ENCODE measurements around the gene TREML2.

The TREML2 gene

GRCh38 chr6:41177695-41178094, 23.3 kb downstream of the TREML2 start:
- Histone ChIP-seq H3K4me3 (ENCODE audit: control insufficient read depth in 1 of 7, extremely low read depth in 1 of 7, insufficient read depth in 4 of 7, low read depth in 2 of 7, low read length in 6 of 7) (no peak overlapping the region), H3K36me3 (ENCODE audit: control insufficient read depth in 4 of 4, insufficient read depth in 4 of 4, low read length in 3 of 4) (no peaks in the 10 kb centered on the region), H3K9me3 (ENCODE audit: control extremely low read depth in 1 of 5, control insufficient read depth in 4 of 5, insufficient read depth in 2 of 5, low read depth in 1 of 5, low read length in 4 of 5) (no peaks in the 10 kb centered on the region), H3K27me3 (replicated peaks in 2 of 5; ENCODE audit: control insufficient read depth in 4 of 5, insufficient read depth in 5 of 5, low read length in 4 of 5) (peaks cover 0 to 2% (median 0%) of the 10 kb centered on the region in 5 experiments), H3K4me1 (ENCODE audit: control extremely low read depth in 1 of 4, control insufficient read depth in 4 of 4, insufficient read depth in 4 of 4, low read length in 3 of 4) (peaks cover 0 to 8% (median 6%) of the 10 kb centered on the region in 4 experiments), H3K27ac (ENCODE audit: insufficient read depth in 1 of 2, low read depth in 1 of 2, low read length in 2 of 2, poor library complexity in 1 of 2, severe bottlenecking in 2 of 2) (no peak overlapping the region)
- ChIA-PET CTCF (no interaction called here), POLR2A (no interaction called here)
- no CpG with 5 or more reads among the region's 2 CpGs for WGBS (ENCODE audit: insufficient coverage)
- no peak for DNase-seq

- Histone ChIP-seq H3K27ac (ENCODE audit: insufficient read depth in 1 of 2, low read depth in 1 of 2, low read length in 2 of 2, poor library complexity in 1 of 2, severe bottlenecking in 2 of 2) (no peak overlapping the region), H3K4me3 (ENCODE audit: control insufficient read depth in 1 of 7, extremely low read depth in 1 of 7, insufficient read depth in 4 of 7, low read depth in 2 of 7, low read length in 6 of 7) (no peak overlapping the region), H3K27me3 (replicated peaks in 2 of 5; ENCODE audit: control insufficient read depth in 4 of 5, insufficient read depth in 5 of 5, low read length in 4 of 5) (peaks cover 0 to 2% (median 0%) of the 10 kb centered on the region in 5 experiments), H3K4me1 (ENCODE audit: control extremely low read depth in 1 of 4, control insufficient read depth in 4 of 4, insufficient read depth in 4 of 4, low read length in 3 of 4) (peaks cover 0 to 6% (median 3%) of the 10 kb centered on the region in 4 experiments), H3K36me3 (ENCODE audit: control insufficient read depth in 4 of 4, insufficient read depth in 4 of 4, low read length in 3 of 4) (no peaks in the 10 kb centered on the region), H3K9me3 (ENCODE audit: control extremely low read depth in 1 of 5, control insufficient read depth in 4 of 5, insufficient read depth in 2 of 5, low read depth in 1 of 5, low read length in 4 of 5) (no peaks in the 10 kb centered on the region)
- WGBS (ENCODE audit: insufficient coverage): 90% methylated on average over 2 of the region's 3 CpGs
- CTCF ChIA-PET: interaction anchor here (1.2 to 1.7 kb wide), 4 partner anchors 11 to 143 kb away, joined by 4 to 5 read pairs (median 5); no protein-coding TSS in a partner anchor
- POLR2A ChIA-PET: no interaction called here
- no peak for DNase-seq
Observed at GRCh38 chr6:41177287-41177686, 23.7 kb downstream of the TREML2 start.

GRCh38 chr6:41176189-41176588, 24.8 kb downstream of the TREML2 start:
- ChIA-PET CTCF (interaction anchor here (1.2 to 1.7 kb wide), 4 partner anchors 12 to 144 kb away, joined by 4 to 5 read pairs (median 5); no protein-coding TSS in a partner anchor), POLR2A (no interaction called here)
- Histone ChIP-seq H3K9me3 (ENCODE audit: control extremely low read depth in 1 of 5, control insufficient read depth in 4 of 5, insufficient read depth in 2 of 5, low read depth in 1 of 5, low read length in 4 of 5) (no peaks in the 10 kb centered on the region), H3K27ac (ENCODE audit: insufficient read depth in 1 of 2, low read depth in 1 of 2, low read length in 2 of 2, poor library complexity in 1 of 2, severe bottlenecking in 2 of 2) (no peak overlapping the region), H3K36me3 (ENCODE audit: control insufficient read depth in 4 of 4, insufficient read depth in 4 of 4, low read length in 3 of 4) (no peaks in the 10 kb centered on the region), H3K4me3 (ENCODE audit: control insufficient read depth in 1 of 7, extremely low read depth in 1 of 7, insufficient read depth in 4 of 7, low read depth in 2 of 7, low read length in 6 of 7) (no peak overlapping the region), H3K27me3 (replicated peaks in 2 of 5; ENCODE audit: control insufficient read depth in 4 of 5, insufficient read depth in 5 of 5, low read length in 4 of 5) (peaks cover 0 to 2% (median 0%) of the 10 kb centered on the region in 5 experiments), H3K4me1 (ENCODE audit: control extremely low read depth in 1 of 4, control insufficient read depth in 4 of 4, insufficient read depth in 4 of 4, low read length in 3 of 4) (no peaks in the 10 kb centered on the region)
- 100% methylated on average over 12 of the region's 12 CpGs for WGBS (ENCODE audit: insufficient coverage)
- no peak for DNase-seq

- no peaks in the 10 kb centered on the region for H3K4me1 ChIP-seq (ENCODE audit: control extremely low read depth in 1 of 4, control insufficient read depth in 4 of 4, insufficient read depth in 4 of 4, low read length in 3 of 4)
- no peak overlapping the region for H3K4me3 ChIP-seq (ENCODE audit: control insufficient read depth in 1 of 7, extremely low read depth in 1 of 7, insufficient read depth in 4 of 7, low read depth in 2 of 7, low read length in 6 of 7)
- no peaks in the 10 kb centered on the region for H3K9me3 ChIP-seq (ENCODE audit: control extremely low read depth in 1 of 5, control insufficient read depth in 4 of 5, insufficient read depth in 2 of 5, low read depth in 1 of 5, low read length in 4 of 5)
- no peak overlapping the region for H3K27ac ChIP-seq (ENCODE audit: insufficient read depth in 1 of 2, low read depth in 1 of 2, low read length in 2 of 2, poor library complexity in 1 of 2, severe bottlenecking in 2 of 2)
- no peak for DNase-seq
- WGBS (ENCODE audit: insufficient coverage): 100% methylated on average over 1 of the region's 1 CpG
- CTCF ChIA-PET: no interaction called here
- H3K36me3 ChIP-seq (ENCODE audit: control insufficient read depth in 4 of 4, insufficient read depth in 4 of 4, low read length in 3 of 4): no peaks in the 10 kb centered on the region
- peaks cover 0 to 2% (median 0%) of the 10 kb centered on the region in 5 experiments for H3K27me3 ChIP-seq (replicated peaks in 2 of 5; ENCODE audit: control insufficient read depth in 4 of 5, insufficient read depth in 5 of 5, low read length in 4 of 5)
- POLR2A ChIA-PET: interaction anchor here (0.6 kb wide), 1 partner anchor 10 kb away, joined by 3 read pairs; no protein-coding TSS in a partner anchor
Observed at GRCh38 chr6:41175084-41175483, 25.9 kb downstream of the TREML2 start.

GRCh38 chr6:41174610-41175009, 26.3 kb downstream of the TREML2 start:
- Histone ChIP-seq H3K27ac (ENCODE audit: insufficient read depth in 1 of 2, low read depth in 1 of 2, low read length in 2 of 2, poor library complexity in 1 of 2, severe bottlenecking in 2 of 2) (no peak overlapping the region), H3K27me3 (replicated peaks in 2 of 5; ENCODE audit: control insufficient read depth in 4 of 5, insufficient read depth in 5 of 5, low read length in 4 of 5) (peaks cover 0 to 2% (median 0%) of the 10 kb centered on the region in 5 experiments), H3K4me1 (ENCODE audit: control extremely low read depth in 1 of 4, control insufficient read depth in 4 of 4, insufficient read depth in 4 of 4, low read length in 3 of 4) (no peaks in the 10 kb centered on the region), H3K4me3 (ENCODE audit: control insufficient read depth in 1 of 7, extremely low read depth in 1 of 7, insufficient read depth in 4 of 7, low read depth in 2 of 7, low read length in 6 of 7) (no peak overlapping the region), H3K9me3 (ENCODE audit: control extremely low read depth in 1 of 5, control insufficient read depth in 4 of 5, insufficient read depth in 2 of 5, low read depth in 1 of 5, low read length in 4 of 5) (no peaks in the 10 kb centered on the region), H3K36me3 (ENCODE audit: control insufficient read depth in 4 of 4, insufficient read depth in 4 of 4, low read length in 3 of 4) (no peaks in the 10 kb centered on the region)
- ChIA-PET POLR2A (interaction anchor here (0.6 kb wide), 1 partner anchor 9 kb away, joined by 3 read pairs; no protein-coding TSS in a partner anchor), CTCF (interaction anchor here (1.4 kb wide), 1 partner anchor 8 kb away, joined by 6 read pairs; no protein-coding TSS in a partner anchor)
- WGBS (ENCODE audit: insufficient coverage): 14% methylated on average over 1 of the region's 2 CpGs
- peak in 2 of 3 donors; percentile 39 to 40 for DNase-seq

- Histone ChIP-seq H3K4me1 (ENCODE audit: control extremely low read depth in 1 of 4, control insufficient read depth in 4 of 4, insufficient read depth in 4 of 4, low read length in 3 of 4) (no peaks in the 10 kb centered on the region), H3K4me3 (ENCODE audit: control insufficient read depth in 1 of 7, extremely low read depth in 1 of 7, insufficient read depth in 4 of 7, low read depth in 2 of 7, low read length in 6 of 7) (no peak overlapping the region), H3K9me3 (ENCODE audit: control extremely low read depth in 1 of 5, control insufficient read depth in 4 of 5, insufficient read depth in 2 of 5, low read depth in 1 of 5, low read length in 4 of 5) (no peaks in the 10 kb centered on the region), H3K27ac (ENCODE audit: insufficient read depth in 1 of 2, low read depth in 1 of 2, low read length in 2 of 2, poor library complexity in 1 of 2, severe bottlenecking in 2 of 2) (no peak overlapping the region), H3K36me3 (ENCODE audit: control insufficient read depth in 4 of 4, insufficient read depth in 4 of 4, low read length in 3 of 4) (no peaks in the 10 kb centered on the region), H3K27me3 (replicated peaks in 2 of 5; ENCODE audit: control insufficient read depth in 4 of 5, insufficient read depth in 5 of 5, low read length in 4 of 5) (no peaks in the 10 kb centered on the region)
- peak in 1 of 3 donors; percentile 10 for DNase-seq
- ChIA-PET CTCF (interaction anchor here (1.3 kb wide), 1 partner anchor 133 kb away, joined by 3 read pairs; no protein-coding TSS in a partner anchor), POLR2A (no interaction called here)
- WGBS (ENCODE audit: insufficient coverage): 100% methylated on average over 2 of the region's 3 CpGs
Observed at GRCh38 chr6:41171908-41172307, 29.0 kb downstream of the TREML2 start.

GRCh38 chr6:41170547-41171160, 30.3 kb downstream of the TREML2 start:
- Histone ChIP-seq H3K4me3 (ENCODE audit: control insufficient read depth in 1 of 7, extremely low read depth in 1 of 7, insufficient read depth in 4 of 7, low read depth in 2 of 7, low read length in 6 of 7) (no peak overlapping the region), H3K27me3 (replicated peaks in 2 of 5; ENCODE audit: control insufficient read depth in 4 of 5, insufficient read depth in 5 of 5, low read length in 4 of 5) (no peaks in the 10 kb centered on the region), H3K27ac (ENCODE audit: insufficient read depth in 1 of 2, low read depth in 1 of 2, low read length in 2 of 2, poor library complexity in 1 of 2, severe bottlenecking in 2 of 2) (no peak overlapping the region), H3K4me1 (ENCODE audit: control extremely low read depth in 1 of 4, control insufficient read depth in 4 of 4, insufficient read depth in 4 of 4, low read length in 3 of 4) (no peaks in the 10 kb centered on the region), H3K36me3 (ENCODE audit: control insufficient read depth in 4 of 4, insufficient read depth in 4 of 4, low read length in 3 of 4) (no peaks in the 10 kb centered on the region), H3K9me3 (ENCODE audit: control extremely low read depth in 1 of 5, control insufficient read depth in 4 of 5, insufficient read depth in 2 of 5, low read depth in 1 of 5, low read length in 4 of 5) (no peaks in the 10 kb centered on the region)
- ChIA-PET CTCF (interaction anchor here (1.0 to 7.3 kb wide), 4 partner anchors 9 to 149 kb away, joined by 3 to 40 read pairs (median 4); no protein-coding TSS in a partner anchor), POLR2A (no interaction called here)
- no peak for DNase-seq
- 97% methylated on average over 3 of the region's 4 CpGs for WGBS (ENCODE audit: insufficient coverage)
